Lung (tissue), 12 donors: ENCODE results near the gene TAAR2. TPM values are rescaled to one million over a fixed set of nuclear protein-coding genes. Genes with fewer than 3 reads are reported as not detected.
"Not testable (repeated sequence)": the region's sequence is repeated elsewhere in the genome, so short reads cannot be mapped to it uniquely, and the experiment has no call there.

Source experiments
- ATAC-seq: fragments of 200-7000 bp; cut with Tn5 transposase; one replicate; pipeline ENCODE4 v1.9.1; 2020; ENCODE audit warnings: moderate number of reproducible peaks; ENCODE audit not compliant: insufficient read depth, low FRiP score
- DNase-seq, 3 donors: peaks; one replicate each; pipeline ENCODE4 v3.0.0-alpha.2; 2013 to 2017
- H3K27ac ChIP-seq, 2 donors: one replicate each; pipeline ENCODE4 v1.5.1; 2013; ENCODE audit warnings: mild to moderate bottlenecking in 2 of 2, moderate library complexity in 2 of 2, control low read depth in 1 of 2, inconsistent platforms in 1 of 2, low read depth in 1 of 2, low read length in 1 of 2
- H3K27me3 ChIP-seq, 3 donors: one replicate each; pipeline ENCODE4 v1.5.1; 2013; ENCODE audit warnings: low read length in 2 of 3; ENCODE audit not compliant: control insufficient read depth in 3 of 3, insufficient read depth in 3 of 3
- H3K36me3 ChIP-seq, 4 donors: one replicate each; pipeline ENCODE4 v1.5.1; 2013; ENCODE audit warnings: low read length in 4 of 4, mild to moderate bottlenecking in 1 of 4, moderate library complexity in 1 of 4; ENCODE audit not compliant: control insufficient read depth in 4 of 4, insufficient read depth in 4 of 4
- H3K4me1 ChIP-seq, 5 donors: one replicate each; pipeline ENCODE4 v1.5.1; 2013; ENCODE audit warnings: low read length in 5 of 5, mild to moderate bottlenecking in 2 of 5, moderate library complexity in 1 of 5; ENCODE audit not compliant: control insufficient read depth in 5 of 5, insufficient read depth in 5 of 5
- H3K4me3 ChIP-seq: one replicate; pipeline ENCODE4 v1.5.1; 2013; ENCODE audit warnings: mild to moderate bottlenecking, control low read depth, moderate library complexity
- H3K9ac ChIP-seq, 2 donors: one replicate each; pipeline ENCODE4 v1.5.1; 2013; ENCODE audit warnings: low read length in 2 of 2, control low read depth in 1 of 2; ENCODE audit not compliant: insufficient read depth in 1 of 2
- H3K9me3 ChIP-seq, 4 donors: one replicate each; pipeline ENCODE4 v1.5.1; 2013; ENCODE audit warnings: low read length in 3 of 4, mild to moderate bottlenecking in 1 of 4, moderate library complexity in 1 of 4; ENCODE audit not compliant: control insufficient read depth in 4 of 4, insufficient read depth in 3 of 4
- WGBS, 2 donors: extraction: QIAGEN DNeasy Blood & Tissue Kit; methylation state at CpG; one replicate each; pipeline ENCODE4 v1.1.7; 2013; 5-methylcytosine and 5-hydroxymethylcytosine counted together
- polyA plus RNA-seq, 2 donors: library from polyadenylated mRNA; stranded (reverse); fragments of 200-250 nt; gene quantifications; one replicate each; pipeline ENCODE4 v1.2.1, GENCODE V29; 2013
- total RNA-seq, 2 donors: library from RNA; depleted of rRNA in 1 of 2; stranded (reverse); fragments of >200 nt in 1 of 2; gene quantifications; one replicate each; pipeline ENCODE4 v1.2.1, GENCODE V29; 2014 to 2021
- TF ChIP-seq, protein P1 (sequence below): IDR thresholded peaks from 2 replicates; pipeline ENCODE4 v1.5.1; 2012; ENCODE audit warnings: mild to moderate bottlenecking; ENCODE audit errors: control extremely low read depth, extremely low read depth
- donor health status: control.
- donor health status: control.
- donor health status: Bipolar disorder and iron deficiency.
- donor health status: healthy.
- donor health status: DM: yes; HTN: yes; CAD: no.

TAAR2 gene
- total and polyA plus RNA-seq, 4 donors: not detected

- TF ChIP-seq, protein P1, sequence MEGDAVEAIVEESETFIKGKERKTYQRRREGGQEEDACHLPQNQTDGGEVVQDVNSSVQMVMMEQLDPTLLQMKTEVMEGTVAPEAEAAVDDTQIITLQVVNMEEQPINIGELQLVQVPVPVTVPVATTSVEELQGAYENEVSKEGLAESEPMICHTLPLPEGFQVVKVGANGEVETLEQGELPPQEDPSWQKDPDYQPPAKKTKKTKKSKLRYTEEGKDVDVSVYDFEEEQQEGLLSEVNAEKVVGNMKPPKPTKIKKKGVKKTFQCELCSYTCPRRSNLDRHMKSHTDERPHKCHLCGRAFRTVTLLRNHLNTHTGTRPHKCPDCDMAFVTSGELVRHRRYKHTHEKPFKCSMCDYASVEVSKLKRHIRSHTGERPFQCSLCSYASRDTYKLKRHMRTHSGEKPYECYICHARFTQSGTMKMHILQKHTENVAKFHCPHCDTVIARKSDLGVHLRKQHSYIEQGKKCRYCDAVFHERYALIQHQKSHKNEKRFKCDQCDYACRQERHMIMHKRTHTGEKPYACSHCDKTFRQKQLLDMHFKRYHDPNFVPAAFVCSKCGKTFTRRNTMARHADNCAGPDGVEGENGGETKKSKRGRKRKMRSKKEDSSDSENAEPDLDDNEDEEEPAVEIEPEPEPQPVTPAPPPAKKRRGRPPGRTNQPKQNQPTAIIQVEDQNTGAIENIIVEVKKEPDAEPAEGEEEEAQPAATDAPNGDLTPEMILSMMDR: no peak
- H3K27me3 ChIP-seq: no peaks in the 10 kb centered on the region
- no peaks in the 10 kb centered on the region for H3K9me3 ChIP-seq
- ATAC-seq: no peak
- H3K36me3 ChIP-seq: no peaks in the 10 kb centered on the region
- no peak overlapping the region for H3K4me3 ChIP-seq
- DNase-seq: no peak
- no peaks in the 10 kb centered on the region for H3K4me1 ChIP-seq
- no peak overlapping the region for H3K9ac ChIP-seq
- H3K27ac ChIP-seq: no peak overlapping the region
- 82 to 90% methylated on average over 5 of the region's 5 CpGs for WGBS, 2 donors
Observed at GRCh38 chr6:132607544-132608233, 16.4 kb downstream of the TAAR2 start.

DNA sequence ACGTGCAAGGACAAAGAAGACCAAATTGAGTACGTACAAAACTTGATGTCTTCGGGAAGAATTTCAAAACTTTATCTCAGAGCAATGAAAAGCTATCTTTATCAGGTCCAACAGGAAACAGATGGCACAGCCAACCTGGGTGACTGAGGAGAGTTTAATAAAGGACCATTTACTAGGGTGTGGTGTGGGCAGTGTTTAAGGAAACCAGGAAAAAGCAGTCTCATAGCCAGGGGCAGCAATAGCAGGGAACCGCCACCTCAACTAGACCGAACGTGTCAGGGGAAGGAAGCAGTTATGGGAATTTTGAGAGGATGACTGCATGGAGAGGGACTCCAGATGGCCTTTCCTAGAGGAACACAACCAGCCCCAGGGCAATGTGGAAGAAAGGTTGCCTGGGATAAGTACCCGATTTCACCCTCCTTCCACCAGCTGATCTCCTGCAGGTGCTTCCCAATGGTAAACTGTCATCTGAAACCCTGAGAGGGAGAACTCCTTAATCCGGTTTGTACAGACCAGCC, 19.4 kb downstream of the TAAR2 start:
- H3K9me3 ChIP-seq: peaks cover 0 to 3% (median 0%) of the 10 kb centered on the region in 4 donors
- DNase-seq: no peak
- H3K36me3 ChIP-seq: no peaks in the 10 kb centered on the region
- WGBS, 2 donors: 73 to 82% methylated on average over 8 of the region's 8 CpGs
- no peak overlapping the region for H3K9ac ChIP-seq
- H3K4me3 ChIP-seq: no peak overlapping the region
- TF ChIP-seq, protein P1: no peak
- no peaks in the 10 kb centered on the region for H3K27me3 ChIP-seq
- no peak overlapping the region for H3K27ac ChIP-seq
- ATAC-seq: no peak
- no peaks in the 10 kb centered on the region for H3K4me1 ChIP-seq

DNA sequence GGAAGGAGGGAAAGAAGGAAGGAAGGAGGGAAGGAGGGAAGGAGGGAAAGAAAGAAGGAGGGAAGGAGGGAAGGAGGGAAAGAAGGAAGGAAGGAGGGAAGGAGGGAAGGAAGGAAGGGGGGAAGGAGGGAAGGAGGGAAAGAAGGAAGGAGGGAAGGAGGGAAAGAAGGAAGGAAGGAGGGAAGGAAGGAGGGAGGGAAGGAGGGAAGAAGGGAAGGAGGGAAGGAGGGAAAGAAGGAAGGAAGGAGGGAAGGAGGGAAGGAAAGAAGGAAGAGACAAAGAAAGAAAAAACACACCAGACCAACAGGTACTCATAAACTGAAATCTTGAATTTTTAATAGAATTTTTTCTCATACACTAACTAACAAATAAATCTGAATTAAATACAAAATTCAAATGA, 23.2 kb downstream of the TAAR2 start:
- H3K27me3 ChIP-seq, ATAC-seq, H3K4me3 ChIP-seq, DNase-seq, H3K27ac ChIP-seq, H3K4me1 ChIP-seq, H3K9ac ChIP-seq, H3K9me3 ChIP-seq, H3K36me3 ChIP-seq: not testable (repeated sequence)

DNA sequence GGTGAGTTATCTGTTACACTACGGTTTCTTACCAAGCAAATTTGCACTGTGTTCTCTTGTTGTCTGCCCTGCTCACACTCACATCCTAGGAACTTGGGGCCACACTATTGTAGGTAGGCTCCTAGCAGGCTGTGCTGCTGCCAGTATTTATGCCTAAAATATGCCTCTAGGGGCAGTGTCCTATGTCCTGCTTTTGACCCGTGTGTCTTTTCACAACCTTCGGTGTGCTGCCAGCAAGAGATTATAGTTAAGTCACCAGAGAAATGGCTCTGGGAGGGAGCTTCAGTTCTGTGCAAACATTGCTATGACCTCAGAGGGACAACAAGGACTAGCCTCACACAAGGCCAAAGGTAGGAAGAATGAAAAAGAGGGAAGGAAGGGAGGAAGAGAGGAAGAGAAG, 25.6 kb downstream of the TAAR2 start:
- TF ChIP-seq, protein P1: no peak
- Histone ChIP-seq H3K36me3 (no peaks in the 10 kb centered on the region), H3K9me3 (peaks cover 0 to 3% (median 0%) of the 10 kb centered on the region in 4 donors), H3K4me3 (no peak overlapping the region), H3K27me3 (no peaks in the 10 kb centered on the region), H3K27ac (no peak overlapping the region), H3K9ac (no peak overlapping the region), H3K4me1 (no peaks in the 10 kb centered on the region)
- DNase-seq (no peak), ATAC-seq (no peak)
- 51 to 55% methylated on average over 3 of the region's 3 CpGs for WGBS, 2 donors
